WI38 (cell line): Measurements from ENCODE around the gene DCBLD2.
"Not testable (repeated sequence)": the region's sequence is repeated elsewhere in the genome, so short reads cannot be mapped to it uniquely, and the experiment has no call there.

Experiments used
- H3K4me3 ChIP-seq: 2 replicates; pipeline ENCODE4 v1.5.1; 2011; ENCODE audit warnings: low read depth, mild to moderate bottlenecking, control low read depth, low read length
- TF ChIP-seq, protein P1 (sequence below): IDR thresholded peaks from 2 replicates; pipeline ENCODE4 v1.5.1; 2012; ENCODE audit warnings: low read depth, mild to moderate bottlenecking, control low read depth, low read length

Gene DCBLD2

DNA sequence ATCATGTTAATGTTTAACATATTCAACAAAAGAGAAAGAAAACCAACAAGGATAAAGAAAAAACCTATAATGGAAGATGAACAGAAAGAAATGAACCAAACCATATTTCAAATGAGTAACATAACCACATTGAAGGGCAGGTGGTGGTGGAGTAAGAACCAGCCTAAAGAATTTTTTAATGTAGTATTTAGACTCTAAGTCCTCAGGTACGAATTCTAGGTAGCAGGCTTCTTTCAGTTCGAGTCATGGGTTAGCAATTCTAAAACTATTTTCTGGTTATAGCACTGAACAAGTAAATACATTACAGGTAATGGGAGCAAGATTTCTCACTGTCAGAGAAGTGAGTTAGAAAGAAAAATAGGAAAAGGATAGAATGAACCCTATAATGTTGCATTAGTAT lies 24.4 kb downstream of the DCBLD2 start:
- TF ChIP-seq, protein P1, sequence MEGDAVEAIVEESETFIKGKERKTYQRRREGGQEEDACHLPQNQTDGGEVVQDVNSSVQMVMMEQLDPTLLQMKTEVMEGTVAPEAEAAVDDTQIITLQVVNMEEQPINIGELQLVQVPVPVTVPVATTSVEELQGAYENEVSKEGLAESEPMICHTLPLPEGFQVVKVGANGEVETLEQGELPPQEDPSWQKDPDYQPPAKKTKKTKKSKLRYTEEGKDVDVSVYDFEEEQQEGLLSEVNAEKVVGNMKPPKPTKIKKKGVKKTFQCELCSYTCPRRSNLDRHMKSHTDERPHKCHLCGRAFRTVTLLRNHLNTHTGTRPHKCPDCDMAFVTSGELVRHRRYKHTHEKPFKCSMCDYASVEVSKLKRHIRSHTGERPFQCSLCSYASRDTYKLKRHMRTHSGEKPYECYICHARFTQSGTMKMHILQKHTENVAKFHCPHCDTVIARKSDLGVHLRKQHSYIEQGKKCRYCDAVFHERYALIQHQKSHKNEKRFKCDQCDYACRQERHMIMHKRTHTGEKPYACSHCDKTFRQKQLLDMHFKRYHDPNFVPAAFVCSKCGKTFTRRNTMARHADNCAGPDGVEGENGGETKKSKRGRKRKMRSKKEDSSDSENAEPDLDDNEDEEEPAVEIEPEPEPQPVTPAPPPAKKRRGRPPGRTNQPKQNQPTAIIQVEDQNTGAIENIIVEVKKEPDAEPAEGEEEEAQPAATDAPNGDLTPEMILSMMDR = no peak
- H3K4me3 ChIP-seq = no peak overlapping the region

DNA sequence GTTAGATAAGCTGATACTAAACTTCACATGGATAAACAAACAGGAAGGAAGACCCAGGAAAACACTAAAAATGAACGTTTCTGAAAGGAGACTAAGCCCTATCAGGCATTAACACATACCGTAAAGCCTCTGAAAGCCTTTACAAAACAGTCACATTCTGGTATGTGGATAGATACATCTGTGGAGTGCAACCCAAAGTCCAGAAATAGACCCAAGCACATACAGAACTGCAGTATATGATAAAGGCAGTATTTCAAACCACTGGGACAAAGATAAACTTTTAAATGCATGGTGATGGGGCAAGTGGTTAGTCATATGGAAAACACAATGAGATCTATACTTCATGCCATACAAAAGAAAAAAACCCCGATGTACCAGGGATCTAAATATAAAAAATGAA lies 26.0 kb downstream of the DCBLD2 start:
- H3K4me3 ChIP-seq = no peak overlapping the region
- TF ChIP-seq, protein P1 = no peak

DNA sequence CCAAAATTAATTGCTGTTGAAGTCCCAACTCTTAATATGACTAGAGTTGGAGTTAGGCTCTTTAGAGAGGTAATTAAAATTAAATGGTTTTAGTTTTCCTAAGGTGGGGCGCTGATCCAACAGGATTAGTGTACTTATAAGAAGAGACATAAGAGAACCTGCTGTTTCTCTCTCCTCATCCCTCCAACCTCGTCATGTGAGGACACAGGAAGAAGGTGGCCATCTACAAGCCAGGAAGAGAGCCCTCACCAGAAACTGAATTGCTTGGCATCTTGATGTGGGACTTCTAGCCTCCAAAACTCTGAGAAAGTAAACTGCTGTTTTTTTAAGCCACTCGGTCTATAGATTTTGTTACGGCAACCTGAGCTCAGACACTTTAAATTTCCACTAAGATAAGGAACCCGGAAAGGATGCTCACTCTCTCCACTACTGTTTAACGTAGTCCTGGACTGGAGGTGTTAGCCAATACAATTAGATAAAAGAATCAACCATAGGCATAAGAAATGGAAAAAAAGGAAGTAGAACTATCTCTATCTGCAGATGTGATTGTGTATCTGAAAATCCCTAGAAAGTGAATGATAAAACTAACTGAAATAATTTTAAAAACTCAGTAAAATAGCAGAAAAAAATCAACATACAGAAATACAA lies 26.8 kb downstream of the DCBLD2 start:
- TF ChIP-seq, protein P1 = no peak
- H3K4me3 ChIP-seq = no peak overlapping the region

DNA sequence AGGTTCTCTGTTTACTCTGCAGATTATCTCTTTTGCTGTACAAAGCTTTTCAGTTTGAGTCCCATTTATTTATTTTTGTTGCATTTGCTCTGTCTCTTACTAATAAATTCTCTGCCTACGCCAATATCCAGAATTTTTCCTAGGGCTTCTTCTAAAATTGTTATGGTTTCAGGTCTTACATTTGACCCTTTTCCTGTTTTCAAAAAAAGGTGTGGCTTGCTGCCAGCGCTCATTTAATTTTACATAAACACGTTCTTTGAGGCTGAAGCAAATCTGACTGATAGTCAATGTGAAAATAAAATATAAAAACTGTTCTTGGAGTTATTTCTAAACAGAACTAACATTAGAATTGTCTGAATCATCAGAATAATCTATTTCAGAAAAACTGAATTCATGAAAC lies 32.1 kb downstream of the DCBLD2 start:
- no peak overlapping the region for H3K4me3 ChIP-seq
- TF ChIP-seq, protein P1 = no peak

DNA sequence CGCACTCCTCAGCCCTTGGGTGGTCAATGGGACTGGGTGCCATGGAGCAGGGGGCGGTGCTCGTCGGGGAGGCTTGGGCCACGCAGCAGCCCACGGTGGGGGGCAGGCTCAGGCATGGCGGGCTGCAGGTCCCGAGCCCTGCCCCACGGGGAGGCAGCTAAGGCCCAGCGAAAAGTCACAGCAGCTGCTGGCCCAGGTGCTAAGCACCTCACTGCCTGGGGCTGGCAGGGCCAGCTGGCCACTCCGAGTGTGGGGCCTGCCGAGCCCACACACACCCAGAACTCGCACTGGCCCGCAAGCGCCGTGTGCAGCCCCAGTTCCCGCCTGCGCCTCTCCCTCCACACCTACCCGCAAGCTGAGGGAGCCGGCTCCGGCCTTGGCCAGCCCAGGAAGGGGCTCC lies 43.5 kb downstream of the DCBLD2 start:
- H3K4me3 ChIP-seq = not testable (repeated sequence)

GRCh38 chr3:98857258-98857657 lies 44.2 kb downstream of the DCBLD2 start:
- not testable (repeated sequence) for H3K4me3 ChIP-seq

DNA sequence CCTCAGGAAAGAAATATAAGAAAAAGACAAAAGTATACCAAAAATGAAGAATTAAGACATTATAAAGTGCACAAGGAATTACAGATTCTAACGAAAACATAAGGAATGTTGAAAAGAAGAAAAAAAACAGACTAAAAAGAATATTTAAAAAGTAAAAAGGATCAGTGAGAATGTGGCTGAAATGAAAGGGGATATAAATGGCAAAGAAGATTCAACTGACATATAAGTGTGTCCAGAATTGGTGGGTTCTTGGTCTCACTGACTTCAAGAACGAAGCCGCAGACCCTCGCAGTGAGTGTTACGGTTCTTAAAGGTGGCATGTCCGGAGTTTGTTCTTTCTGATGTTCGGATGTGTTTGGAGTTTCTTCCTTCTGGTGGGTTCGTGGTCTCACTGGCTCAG lies 44.8 kb downstream of the DCBLD2 start:
- TF ChIP-seq, protein P1 = no peak
- H3K4me3 ChIP-seq = no peak overlapping the region

DNA sequence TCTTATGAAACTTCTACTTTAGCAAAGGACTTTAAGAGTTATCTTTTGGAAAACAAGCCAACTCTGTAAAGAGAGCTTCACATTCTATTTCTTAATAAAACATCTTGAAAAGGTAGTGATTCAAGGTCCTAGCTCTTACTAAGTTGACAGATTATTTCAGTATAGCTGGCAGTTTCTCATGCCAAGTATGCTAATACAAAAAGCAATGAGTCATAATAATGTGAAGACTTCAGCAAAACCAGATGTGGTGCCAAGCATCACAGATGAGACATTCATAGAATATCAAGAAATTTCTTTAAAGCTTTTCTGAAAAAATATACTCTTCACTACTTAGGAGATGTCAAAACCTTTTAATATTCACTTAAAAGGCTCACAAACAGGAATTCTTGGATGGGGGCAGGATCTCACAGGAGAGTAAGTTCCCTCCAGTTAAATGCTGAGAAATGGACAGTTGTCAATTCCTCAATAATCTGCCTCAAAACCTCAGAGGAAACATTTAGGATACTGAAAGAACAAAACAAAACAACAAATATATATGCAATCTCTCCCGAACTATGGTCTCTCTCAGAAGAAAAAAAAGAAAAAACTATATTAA lies 45.6 kb downstream of the DCBLD2 start:
- no peak overlapping the region for H3K4me3 ChIP-seq
- TF ChIP-seq, protein P1 = no peak
